OCI-LY1 (cell line): Measurements from ENCODE around the gene PNPLA4.

ENCODE experiments used
- H2AFZ ChIP-seq: fragments of 200-600 bp; sonication (generic), shearing (Covaris generic); 2 replicates; pipeline ENCODE4 v1.6.0; 2014; ENCODE audit warnings: antibody characterized with exemption, mild to moderate bottlenecking, low read length
- H3F3A ChIP-seq: fragments of 200-600 bp; sonication (generic), shearing (Covaris generic); 2 replicates; pipeline ENCODE4 v1.6.0; 2014; ENCODE audit warnings: mild to moderate bottlenecking, antibody characterized with exemption, low read length, moderate library complexity; ENCODE audit not compliant: insufficient read depth
- H3K27ac ChIP-seq: fragments of 200-600 bp; sonication (generic); 2 replicates; pipeline ENCODE4 v1.5.1; 2014; ENCODE audit warnings: low read length, mixed run types, mild to moderate bottlenecking, low read depth; ENCODE audit not compliant: poor library complexity, severe bottlenecking
- H3K27me3 ChIP-seq: fragments of 200-600 bp; sonication (generic); 2 replicates; pipeline ENCODE4 v1.6.0; 2014; ENCODE audit warnings: antibody characterized with exemption, mild to moderate bottlenecking, low read length, moderate library complexity; ENCODE audit not compliant: insufficient read depth
- H3K36me3 ChIP-seq: fragments of 200-600 bp; sonication (generic); 2 replicates; pipeline ENCODE4 v1.6.1; 2014; ENCODE audit warnings: mild to moderate bottlenecking, antibody characterized with exemption, low read length, moderate library complexity, mixed read lengths; ENCODE audit not compliant: insufficient read depth
- H3K4me1 ChIP-seq: fragments of 200-600 bp; sonication (generic); 2 replicates; pipeline ENCODE4 v1.5.1; 2014; ENCODE audit warnings: mild to moderate bottlenecking, low read length, moderate library complexity; ENCODE audit not compliant: insufficient read depth, severe bottlenecking
- H3K4me2 ChIP-seq: fragments of 200-600 bp; sonication (generic), shearing (Covaris generic); 2 replicates; pipeline ENCODE4 v1.6.1; 2014; ENCODE audit warnings: low read length
- H3K4me3 ChIP-seq: fragments of 200-600 bp; sonication (generic); 2 replicates; pipeline ENCODE4 v1.5.1; 2014; ENCODE audit warnings: low read length, low read depth, mild to moderate bottlenecking, mixed read lengths; ENCODE audit not compliant: poor library complexity, severe bottlenecking
- H3K79me2 ChIP-seq: fragments of 200-600 bp; shearing (Covaris generic); 2 replicates; pipeline ENCODE4 v1.6.1; 2016; ENCODE audit warnings: mixed run types, low read length, mixed read lengths; ENCODE audit not compliant: insufficient read depth
- H3K9ac ChIP-seq: fragments of 200-600 bp; sonication (generic), shearing (Covaris generic); 2 replicates; pipeline ENCODE4 v1.6.1; 2014; ENCODE audit warnings: mild to moderate bottlenecking, low read length, mixed read lengths
- H3K9me2 ChIP-seq: fragments of 200-600 bp; sonication (generic), shearing (Covaris generic); 2 replicates; pipeline ENCODE4 v1.6.1; 2014; ENCODE audit warnings: low read depth, mild to moderate bottlenecking, low read length, mixed read lengths
- H3K9me3 ChIP-seq: fragments of 200-600 bp; shearing (Covaris generic); 2 replicates; pipeline ENCODE4 v1.6.1; 2014; ENCODE audit warnings: low read length, mixed read lengths
- H4K20me1 ChIP-seq: fragments of 200-600 bp; sonication (generic), shearing (Covaris generic); 2 replicates; pipeline ENCODE4 v1.6.0; 2016; ENCODE audit warnings: mild to moderate bottlenecking, low read length; ENCODE audit not compliant: insufficient read depth
- EZH2 ChIP-seq: fragments of 200-600 bp; sonication (generic), shearing (Covaris generic); IDR thresholded peaks from 2 replicates; pipeline ENCODE4 v1.8.0; 2017; ENCODE audit warnings: borderline replicate concordance, mixed run types, mild to moderate bottlenecking, antibody characterized with exemption, low read length, moderate library complexity, mixed read lengths
- TF ChIP-seq, protein P1 (sequence below): fragments of 200-600 bp; sonication (generic), shearing (Covaris generic); IDR thresholded peaks from 2 replicates; pipeline ENCODE4 v1.5.1; 2017; ENCODE audit warnings: mild to moderate bottlenecking, antibody characterized with exemption, low read length, moderate library complexity, mixed read lengths

The PNPLA4 gene

DNA sequence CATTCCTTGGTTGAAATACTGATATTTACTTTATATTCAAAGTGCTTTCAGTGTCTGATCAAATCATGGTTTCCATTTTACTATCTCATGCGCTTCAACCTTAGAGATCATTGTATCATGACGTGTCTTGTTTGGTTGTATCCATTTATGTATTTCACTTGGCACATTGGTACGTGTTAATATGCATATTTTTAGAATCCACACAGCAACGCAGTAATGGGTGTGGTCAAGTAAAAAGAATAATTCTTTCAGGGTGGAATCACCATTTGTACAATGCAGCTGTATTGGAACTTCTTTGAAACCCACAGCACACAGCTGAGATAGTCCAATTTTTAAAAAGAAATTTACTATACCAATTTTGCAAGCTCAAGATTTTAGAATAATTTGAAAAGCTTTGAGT is 55.2 kb downstream of the PNPLA4 start:
- Histone ChIP-seq H3K79me2 (no peaks in the 10 kb centered on the region), H3K9me3 (no peaks in the 10 kb centered on the region), H3K9me2 (no peaks in the 10 kb centered on the region), H3K9ac (no peak overlapping the region), H2AFZ (no peak overlapping the region), H3K27ac (no peak overlapping the region), H3K4me3 (no peak overlapping the region), H3K36me3 (no peaks in the 10 kb centered on the region), H4K20me1 (no peaks in the 10 kb centered on the region), H3K4me2 (no peak overlapping the region), H3F3A (no peaks in the 10 kb centered on the region), H3K27me3 (no peaks in the 10 kb centered on the region), H3K4me1 (no peaks in the 10 kb centered on the region)
- no peak for TF ChIP-seq EZH2
- TF ChIP-seq, protein P1, sequence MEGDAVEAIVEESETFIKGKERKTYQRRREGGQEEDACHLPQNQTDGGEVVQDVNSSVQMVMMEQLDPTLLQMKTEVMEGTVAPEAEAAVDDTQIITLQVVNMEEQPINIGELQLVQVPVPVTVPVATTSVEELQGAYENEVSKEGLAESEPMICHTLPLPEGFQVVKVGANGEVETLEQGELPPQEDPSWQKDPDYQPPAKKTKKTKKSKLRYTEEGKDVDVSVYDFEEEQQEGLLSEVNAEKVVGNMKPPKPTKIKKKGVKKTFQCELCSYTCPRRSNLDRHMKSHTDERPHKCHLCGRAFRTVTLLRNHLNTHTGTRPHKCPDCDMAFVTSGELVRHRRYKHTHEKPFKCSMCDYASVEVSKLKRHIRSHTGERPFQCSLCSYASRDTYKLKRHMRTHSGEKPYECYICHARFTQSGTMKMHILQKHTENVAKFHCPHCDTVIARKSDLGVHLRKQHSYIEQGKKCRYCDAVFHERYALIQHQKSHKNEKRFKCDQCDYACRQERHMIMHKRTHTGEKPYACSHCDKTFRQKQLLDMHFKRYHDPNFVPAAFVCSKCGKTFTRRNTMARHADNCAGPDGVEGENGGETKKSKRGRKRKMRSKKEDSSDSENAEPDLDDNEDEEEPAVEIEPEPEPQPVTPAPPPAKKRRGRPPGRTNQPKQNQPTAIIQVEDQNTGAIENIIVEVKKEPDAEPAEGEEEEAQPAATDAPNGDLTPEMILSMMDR, result no peak

DNA sequence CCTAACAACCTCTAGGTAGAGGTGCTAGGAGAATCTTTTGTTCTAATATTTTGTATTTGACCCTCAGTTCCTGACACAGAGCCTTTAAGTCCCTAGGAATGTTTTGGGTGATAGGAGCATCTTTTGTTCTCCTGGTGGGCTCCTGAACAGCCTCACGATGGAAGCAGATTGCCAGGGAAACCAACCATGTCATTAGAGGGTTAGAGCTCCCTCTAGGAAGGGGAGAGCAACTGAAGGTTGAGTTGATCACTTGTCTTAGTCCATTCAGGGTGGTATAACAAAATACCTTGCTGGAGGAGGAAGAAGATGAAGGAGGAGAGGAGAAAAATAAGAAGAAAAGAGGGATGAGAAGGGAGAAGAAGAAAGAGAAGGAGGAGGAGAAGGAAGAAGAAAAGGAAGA is 75.0 kb downstream of the PNPLA4 start:
- Histone ChIP-seq H3K9me3 (no peaks in the 10 kb centered on the region), H3K27ac (no peak overlapping the region)

More for the DNA sequence above, 75.0 kb downstream of the PNPLA4 start:
- Histone ChIP-seq H3K27me3 (no peaks in the 10 kb centered on the region), H2AFZ (no peak overlapping the region), H3K36me3 (no peaks in the 10 kb centered on the region), H3K4me3 (no peak overlapping the region), H3K9ac (no peak overlapping the region), H3K4me2 (no peak overlapping the region), H3K9me2 (no peaks in the 10 kb centered on the region), H4K20me1 (no peaks in the 10 kb centered on the region), H3F3A (no peaks in the 10 kb centered on the region), H3K4me1 (no peaks in the 10 kb centered on the region), H3K79me2 (no peaks in the 10 kb centered on the region)
- TF ChIP-seq, protein P1, result no peak
- no peak for TF ChIP-seq EZH2
